AG04449 (cell line): Measurements from ENCODE around the gene DAZAP2.
A peak's percentile ranks its signal among the peaks of the same experiment; 100 is the strongest.

Experiments used
- CTCF ChIA-PET: fragments of 350-600 bp; formaldehyde crosslinking; extraction: SDS; loops from one replicate; lab custom pipeline; 2021; ENCODE audit warnings: antibody characterized with exemption; lab: Yijun Ruan, JAX
- POLR2A ChIA-PET: fragments of 400-600, 350-600 bp; formaldehyde crosslinking; extraction: SDS; loops from one replicate; lab custom pipeline; 2020; ENCODE audit warnings: antibody characterized with exemption, inconsistent platforms; lab: Yijun Ruan, JAX
- DNase-seq: peaks from one replicate; pipeline ENCODE4 v3.0.0-alpha.2; 2010; ENCODE audit warnings: low read depth, low spot score
- H3K4me3 ChIP-seq: 2 replicates; pipeline ENCODE4 v1.5.1; 2011; ENCODE audit warnings: low read depth, mild to moderate bottlenecking, control low read depth, low read length
- CTCF ChIP-seq: IDR thresholded peaks from one replicate; pipeline ENCODE4 v1.5.1; 2011; ENCODE audit warnings: mild to moderate bottlenecking, moderate library complexity, low read length, control low read depth, inconsistent platforms; ENCODE audit not compliant: insufficient read depth; ENCODE audit errors: missing control alignments

Gene DAZAP2, protein sequence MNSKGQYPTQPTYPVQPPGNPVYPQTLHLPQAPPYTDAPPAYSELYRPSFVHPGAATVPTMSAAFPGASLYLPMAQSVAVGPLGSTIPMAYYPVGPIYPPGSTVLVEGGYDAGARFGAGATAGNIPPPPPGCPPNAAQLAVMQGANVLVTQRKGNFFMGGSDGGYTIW

DNA sequence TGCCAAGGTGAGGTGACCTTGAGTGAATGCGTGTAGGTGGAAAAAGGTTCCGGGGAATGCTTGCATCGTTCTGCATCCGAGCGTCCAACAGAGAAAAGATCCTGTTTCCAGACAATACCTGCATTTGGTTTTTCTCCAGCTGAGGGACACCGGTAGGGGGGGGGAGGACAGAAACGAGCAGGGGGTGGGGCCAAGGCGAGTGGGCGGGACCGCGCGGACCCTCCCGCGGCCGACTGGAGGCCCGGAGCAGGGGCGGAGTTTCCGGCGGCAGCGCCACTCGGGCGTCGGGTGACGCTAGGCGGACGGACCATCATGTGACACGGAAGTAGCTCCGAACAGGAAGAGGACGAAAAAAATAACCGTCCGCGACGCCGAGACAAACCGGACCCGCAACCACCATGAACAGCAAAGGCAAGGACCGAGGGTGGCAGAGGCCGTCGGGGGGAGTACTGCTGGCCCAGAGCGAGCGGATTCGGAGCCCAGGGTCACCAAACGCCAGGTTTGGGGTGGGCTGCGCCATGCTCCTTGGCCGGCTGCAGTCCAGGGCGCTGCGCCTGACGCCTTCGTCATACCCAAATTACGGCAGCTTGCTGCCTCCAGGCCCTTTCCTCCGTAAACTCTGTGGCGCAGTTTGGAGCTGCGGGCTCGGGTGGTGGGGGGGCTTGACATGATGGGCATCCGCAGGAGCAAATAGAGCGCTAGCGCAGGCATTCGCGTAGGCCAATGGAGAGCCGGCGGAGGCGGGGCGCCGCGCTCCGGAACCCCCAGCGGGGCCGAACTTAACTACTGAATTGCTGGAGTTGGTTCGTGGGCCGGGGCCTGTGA is at the start of gene DAZAP2:
DAZAP2 (plus strand) TSS at position 317 of the 825 bp plus-strand sequence; CDS start at position 399, 82 bp downstream.
- ChIA-PET CTCF (interaction anchor here (1.0 to 1.8 kb wide), 3 partner anchors 21 to 191 kb away, joined by 3 to 5 read pairs (median 3); no protein-coding TSS in a partner anchor), POLR2A (interaction anchor here (0.5 to 2.1 kb wide), 7 partner anchors 12 to 348 kb away, joined by 3 to 11 read pairs (median 6); partner anchors contain the start of genes CSRNP2, POU6F1 and SMAGP)
- DNase-seq: peak; percentile 54
- peak within 1 kb of the TSS; percentile 100 for H3K4me3 ChIP-seq
- peak; percentile 13 for TF ChIP-seq CTCF

GRCh38 chr12:51189790-51190355 is 48.8 kb upstream of the DAZAP2 start:
- H3K4me3 ChIP-seq: no peak overlapping the region
- TF ChIP-seq CTCF: no peak
- CTCF ChIA-PET: no interaction called here
- POLR2A ChIA-PET: no interaction called here
- DNase-seq: no peak

- ChIA-PET POLR2A (no interaction called here), CTCF (no interaction called here)
- no peak for DNase-seq
Observed at GRCh38 chr12:51190820-51191219, 47.8 kb upstream of the DAZAP2 start.

GRCh38 chr12:51191516-51192283 is 46.9 kb upstream of the DAZAP2 start:
- no peak overlapping the region for H3K4me3 ChIP-seq
- CTCF ChIA-PET: no interaction called here
- TF ChIP-seq CTCF: no peak
- no peak for DNase-seq
- POLR2A ChIA-PET: no interaction called here

More at GRCh38 chr12:51190820-51191219, 47.8 kb upstream of the DAZAP2 start:
- no peak overlapping the region for H3K4me3 ChIP-seq
- no peak for TF ChIP-seq CTCF

DNA sequence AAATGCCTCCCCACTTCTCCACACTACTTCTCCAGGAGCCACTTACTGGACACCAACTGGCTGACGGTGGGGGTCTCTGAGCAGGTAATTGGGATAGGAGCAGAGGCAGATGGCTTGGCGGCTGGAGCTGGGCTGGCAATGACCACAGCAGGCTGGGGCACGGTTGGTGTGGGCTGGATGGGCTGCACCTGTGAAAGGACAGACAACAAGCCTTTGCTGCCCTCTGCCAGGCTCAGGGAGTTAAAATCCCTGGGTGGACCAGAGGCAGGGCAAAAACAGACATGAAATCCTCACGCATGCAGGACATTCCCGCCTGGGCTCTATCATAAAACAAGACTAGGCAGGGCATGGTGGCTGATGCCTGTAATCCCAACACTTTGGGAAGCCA is 46.3 kb upstream of the DAZAP2 start:
- H3K4me3 ChIP-seq: no peak overlapping the region
- ChIA-PET POLR2A (no interaction called here), CTCF (no interaction called here)
- no peak for TF ChIP-seq CTCF
- DNase-seq: no peak
